Forelimb muscle (tissue), 1 donor: ENCODE measurements around the gene PSMC5. TPM values are rescaled to one million over a fixed set of nuclear protein-coding genes. Genes with fewer than 3 reads are reported as not detected.

Experiments
- DNase-seq: peaks from one replicate; pipeline ENCODE4 v3.0.0-alpha.2; 2013; ENCODE audit warnings: low read depth
- polyA plus RNA-seq: library from polyadenylated mRNA; unstranded; fragments of 120-200 nt; gene quantifications from one replicate; pipeline ENCODE4 v1.2.1, GENCODE V29; 2013; ENCODE audit not compliant: insufficient read length

PSMC5 gene
- polyA plus RNA-seq, 1 donor, result 106 TPM

DNA sequence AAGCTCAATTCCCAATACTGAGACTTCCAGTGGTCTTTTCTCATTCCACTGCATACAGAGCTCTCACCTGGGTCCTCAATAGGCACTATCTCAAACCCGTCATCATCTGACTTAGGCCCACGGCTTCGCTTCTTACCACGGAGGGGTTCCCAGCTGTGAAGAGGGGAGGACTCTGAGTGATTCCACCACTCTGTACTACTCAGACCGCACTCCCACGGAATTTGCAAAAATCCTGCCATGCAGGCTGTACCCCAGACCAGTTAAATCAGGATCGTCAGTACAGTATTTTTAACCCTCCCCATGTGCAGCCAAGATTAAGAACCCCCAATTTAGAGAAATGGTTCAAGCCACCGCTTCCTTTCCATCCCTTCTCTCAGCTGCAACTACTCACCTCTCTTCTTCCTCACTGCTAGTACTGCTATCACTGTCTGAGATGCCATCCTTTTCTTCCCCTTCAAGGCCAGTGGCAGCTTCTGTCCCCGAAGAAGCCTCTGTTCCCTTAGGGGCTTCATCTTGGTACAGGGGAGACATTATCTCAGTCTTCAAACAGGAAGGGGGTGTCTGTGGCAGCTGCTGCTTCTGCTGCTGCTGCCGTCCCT lies 6.2 kb upstream of the PSMC5 start:
- DNase-seq, result no peak

DNA sequence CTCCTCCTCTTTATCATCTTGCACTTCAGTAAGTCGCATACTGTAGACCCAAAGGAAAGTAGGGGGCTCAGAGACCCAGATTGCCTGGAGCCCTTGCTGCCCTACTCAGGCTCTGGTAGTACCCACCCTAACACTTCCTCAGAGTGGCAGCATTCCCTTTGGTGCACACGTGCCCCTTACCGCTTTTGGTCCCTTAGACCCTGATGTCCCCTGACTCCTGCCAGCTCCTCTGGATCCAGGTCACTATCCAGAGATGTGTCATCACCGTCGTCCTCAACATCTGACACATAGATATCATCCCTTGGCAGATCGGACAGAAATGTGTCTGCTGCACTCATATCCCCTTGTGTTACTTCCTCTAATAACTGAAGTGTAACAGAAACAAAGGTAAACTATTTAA lies 5.4 kb upstream of the PSMC5 start:
- no peak for DNase-seq

DNA sequence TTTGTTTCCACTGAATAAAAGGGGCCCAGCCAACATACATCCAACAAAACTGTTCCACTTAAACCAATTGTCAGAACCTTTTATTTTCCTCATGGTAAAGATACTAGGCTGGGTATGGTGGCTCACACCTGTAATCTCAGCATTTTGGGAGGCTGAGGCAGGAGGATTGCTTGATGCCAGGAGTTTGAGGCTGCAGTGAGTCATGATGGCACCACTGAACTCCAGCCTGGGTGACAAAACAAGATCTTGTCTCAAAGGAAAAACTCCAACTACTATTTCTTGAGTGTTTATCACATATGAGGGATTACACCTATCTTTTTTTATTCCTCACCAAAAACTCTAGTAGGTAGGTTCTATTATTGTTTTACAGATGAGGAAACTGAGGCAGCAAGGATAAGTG lies 4.7 kb upstream of the PSMC5 start:
- DNase-seq, result no peak

DNA sequence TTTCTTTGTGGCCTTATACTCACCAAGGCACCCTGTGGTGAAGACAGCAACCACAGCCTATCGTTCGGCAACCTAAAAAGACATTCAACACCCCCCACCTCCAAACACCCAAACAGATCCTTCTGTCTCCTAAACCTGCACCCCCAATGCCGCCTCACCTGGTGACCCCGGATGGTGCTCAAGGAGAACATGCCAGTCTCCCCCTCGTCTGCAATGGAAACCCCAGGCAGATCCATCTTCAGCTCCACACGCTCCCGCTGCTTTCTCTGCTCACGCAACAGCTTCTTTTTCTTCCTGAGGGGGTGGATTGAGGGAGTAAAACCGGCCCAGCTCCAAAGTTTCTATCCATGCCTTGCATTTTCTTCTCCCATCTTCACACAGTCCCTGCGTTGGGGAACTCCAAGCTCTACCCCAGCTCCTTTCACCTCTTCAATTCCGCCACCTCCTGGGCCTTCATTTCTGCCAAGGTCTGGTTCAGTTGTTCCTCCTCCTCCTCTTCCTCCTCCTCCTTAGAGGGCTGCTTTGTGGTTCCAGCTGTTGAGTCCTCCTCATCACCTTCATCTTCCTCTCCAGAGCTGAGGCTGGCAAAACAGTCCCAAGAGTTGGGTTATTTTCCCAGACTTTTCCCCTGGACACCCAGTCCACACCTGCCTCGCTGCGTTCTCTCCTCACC lies 3.4 kb upstream of the PSMC5 start:
- DNase-seq, result no peak

DNA sequence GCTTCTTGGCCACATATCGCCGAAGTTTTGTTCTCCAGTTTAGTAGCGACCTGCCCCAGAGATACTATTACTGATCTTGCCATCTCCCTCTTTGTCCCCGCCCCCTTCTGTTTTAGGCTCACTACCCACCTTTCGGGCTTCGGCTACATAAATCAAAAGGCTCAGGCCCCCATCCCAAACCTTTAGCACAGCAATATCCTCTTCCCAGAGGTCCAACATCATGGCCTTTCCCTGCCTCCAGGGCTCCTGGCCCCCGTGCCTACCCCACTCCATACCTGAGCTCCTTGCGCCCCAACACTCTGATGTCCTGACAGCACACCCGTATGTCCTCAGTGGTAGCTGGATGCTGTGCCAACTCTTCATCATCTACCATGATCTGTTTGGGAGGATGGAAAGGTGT lies 2.9 kb upstream of the PSMC5 start:
- DNase-seq, result no peak

DNA sequence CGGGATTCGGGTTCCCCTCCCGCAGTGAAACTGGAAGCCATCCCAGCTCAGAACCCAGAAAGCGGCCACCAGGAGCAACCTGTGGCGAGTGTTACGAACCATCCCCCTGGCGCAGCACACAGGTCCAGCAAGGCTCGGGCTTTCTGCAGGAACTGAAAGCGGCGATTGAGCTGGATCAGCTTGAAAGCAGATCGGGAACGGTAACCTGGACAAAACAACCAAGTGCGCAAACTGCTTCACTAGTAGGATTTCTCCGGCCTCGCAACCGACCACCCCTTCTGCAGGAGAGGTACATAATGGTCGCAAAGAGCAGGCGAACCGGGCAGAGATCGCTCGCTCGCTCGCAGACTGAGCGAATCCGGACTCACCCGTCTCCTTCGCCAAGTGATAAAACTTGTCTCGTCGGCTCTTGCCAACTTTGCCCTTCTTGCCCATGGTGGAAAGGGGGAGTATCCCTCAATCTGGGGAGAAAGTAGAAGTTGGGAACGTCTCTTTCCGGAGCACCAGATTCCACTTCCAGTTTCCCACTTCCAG lies 696 bp upstream of the PSMC5 start:
- no peak for DNase-seq

DNA sequence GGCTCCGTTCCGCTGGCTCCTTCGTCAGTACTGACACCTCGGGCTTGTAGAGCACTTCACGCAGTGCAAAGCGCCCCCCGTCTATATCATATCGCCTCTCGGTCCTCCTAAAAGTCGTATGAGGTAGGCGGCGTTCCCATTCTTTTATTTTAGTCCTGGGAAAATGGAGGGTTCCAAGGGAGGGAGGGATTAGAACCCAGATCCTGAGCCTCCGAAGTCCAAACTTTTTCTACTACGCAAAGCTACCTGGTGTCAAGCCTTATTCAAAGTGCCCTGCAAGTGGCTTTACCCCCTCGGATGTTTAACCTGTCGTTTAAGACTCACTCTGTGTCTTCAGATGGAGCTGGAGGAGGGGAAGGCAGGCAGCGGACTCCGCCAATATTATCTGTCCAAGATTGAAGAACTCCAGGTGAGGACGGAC lies 580 bp downstream of the PSMC5 start:
- DNase-seq, result no peak

DNA sequence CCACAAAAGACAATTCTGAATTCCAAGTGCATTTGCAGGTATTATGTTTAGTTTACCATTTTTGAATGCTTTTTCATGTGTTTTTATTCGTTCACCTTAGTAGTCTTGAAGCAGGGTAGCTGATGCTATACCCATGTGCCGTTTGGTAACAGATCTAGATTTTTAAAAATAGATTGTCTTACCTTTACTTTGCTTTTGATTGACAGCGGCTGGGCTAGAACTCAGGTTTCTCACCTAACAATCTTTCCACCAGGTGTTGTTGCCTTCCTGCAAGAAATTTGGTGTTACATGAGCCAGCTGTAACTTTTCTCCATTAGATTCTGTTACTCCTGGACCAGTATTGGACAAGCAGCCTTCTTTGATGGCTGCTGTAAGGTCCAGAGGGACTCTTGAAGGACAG lies 1.7 kb downstream of the PSMC5 start:
- no peak for DNase-seq

DNA sequence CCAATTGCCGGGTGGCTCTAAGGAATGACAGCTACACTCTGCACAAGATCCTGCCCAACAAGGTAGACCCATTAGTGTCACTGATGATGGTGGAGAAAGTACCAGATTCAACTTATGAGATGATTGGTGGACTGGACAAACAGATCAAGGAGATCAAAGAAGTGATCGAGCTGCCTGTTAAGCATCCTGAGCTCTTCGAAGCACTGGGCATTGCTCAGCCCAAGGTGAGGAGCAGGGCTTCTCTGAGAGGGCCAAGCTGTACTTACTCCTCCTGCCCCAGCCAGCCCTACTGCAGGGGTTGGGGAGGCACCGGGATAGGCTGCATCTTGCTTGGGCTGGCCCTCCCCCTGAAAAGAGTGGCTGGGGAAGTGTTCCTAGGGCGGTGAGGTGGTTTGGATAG lies 3.0 kb downstream of the PSMC5 start:
- DNase-seq, result no peak

DNA sequence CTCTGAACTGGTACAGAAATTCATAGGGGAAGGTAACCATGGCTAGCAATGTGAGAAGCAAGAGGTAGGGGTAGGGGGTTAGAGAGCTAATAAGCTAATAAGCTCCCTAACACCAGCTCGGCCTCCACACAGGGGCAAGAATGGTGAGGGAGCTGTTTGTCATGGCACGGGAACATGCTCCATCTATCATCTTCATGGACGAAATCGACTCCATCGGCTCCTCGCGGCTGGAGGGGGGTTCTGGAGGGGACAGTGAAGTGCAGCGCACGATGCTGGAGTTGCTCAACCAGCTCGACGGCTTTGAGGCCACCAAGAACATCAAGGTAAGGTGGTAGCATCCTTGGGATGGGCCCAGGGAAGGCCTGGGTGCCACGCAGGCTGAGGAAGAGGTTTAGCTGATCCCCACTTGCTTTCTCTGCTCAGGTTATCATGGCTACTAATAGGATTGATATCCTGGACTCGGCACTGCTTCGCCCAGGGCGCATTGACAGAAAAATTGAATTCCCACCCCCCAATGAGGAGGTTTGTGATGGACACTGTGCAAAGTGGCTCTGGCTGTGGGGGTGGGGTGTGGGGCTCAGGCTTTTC lies 3.8 kb downstream of the PSMC5 start:
- DNase-seq, result no peak

DNA sequence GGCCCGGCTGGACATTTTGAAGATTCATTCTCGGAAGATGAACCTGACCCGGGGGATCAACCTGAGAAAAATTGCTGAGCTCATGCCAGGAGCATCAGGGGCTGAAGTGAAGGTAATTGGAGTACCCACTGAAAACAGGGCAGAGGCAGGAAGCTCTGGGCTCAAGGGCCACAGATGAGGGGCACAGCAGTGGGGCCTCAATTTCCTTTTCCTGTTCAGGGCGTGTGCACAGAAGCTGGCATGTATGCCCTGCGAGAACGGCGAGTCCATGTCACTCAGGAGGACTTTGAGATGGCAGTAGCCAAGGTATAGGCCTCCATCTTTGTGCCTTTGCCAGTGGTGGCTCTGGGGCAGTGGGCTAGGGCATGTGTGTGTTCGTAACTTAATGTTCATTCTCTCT lies 4.3 kb downstream of the PSMC5 start:
- no peak for DNase-seq

DNA sequence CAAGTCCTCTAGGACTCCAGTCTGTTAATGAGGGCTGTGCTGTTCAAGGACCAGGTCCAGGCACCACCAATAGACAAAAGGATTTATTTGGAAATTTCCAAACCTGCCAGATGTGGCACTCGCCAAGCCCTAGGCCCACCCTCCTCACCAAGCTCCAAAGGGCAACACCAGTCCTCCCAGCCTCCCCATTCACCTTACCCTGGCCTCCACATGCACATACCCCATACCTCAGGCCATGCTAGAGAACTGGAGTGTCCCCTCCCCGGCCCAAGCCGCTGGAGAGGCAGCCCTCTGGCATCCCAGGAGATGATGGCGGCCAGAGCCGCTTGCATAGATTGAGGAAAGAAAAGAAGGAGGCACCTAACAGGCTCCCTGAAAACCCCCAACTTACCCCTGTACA lies 4.8 kb downstream of the PSMC5 start:
- no peak for DNase-seq

DNA sequence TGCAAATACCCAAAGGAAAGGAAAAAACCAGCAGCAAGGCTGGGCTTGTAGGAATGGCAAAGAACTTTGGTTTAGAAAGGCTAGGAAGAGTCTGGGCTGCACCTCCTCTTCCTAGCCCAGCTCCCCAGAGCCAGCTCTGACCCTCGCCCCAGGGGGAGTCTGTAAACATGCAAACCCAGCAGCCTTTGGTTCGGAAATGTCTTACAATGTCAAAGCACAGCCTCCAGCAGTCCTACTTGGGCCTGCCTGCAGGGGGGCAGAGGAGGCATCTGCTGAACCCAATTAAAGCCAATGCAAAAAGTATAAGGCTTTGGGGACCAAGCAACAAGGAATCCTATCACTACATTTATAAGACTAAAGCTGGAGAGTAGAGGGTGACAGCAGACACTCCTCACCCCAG lies 5.2 kb downstream of the PSMC5 start:
- no peak for DNase-seq

DNA sequence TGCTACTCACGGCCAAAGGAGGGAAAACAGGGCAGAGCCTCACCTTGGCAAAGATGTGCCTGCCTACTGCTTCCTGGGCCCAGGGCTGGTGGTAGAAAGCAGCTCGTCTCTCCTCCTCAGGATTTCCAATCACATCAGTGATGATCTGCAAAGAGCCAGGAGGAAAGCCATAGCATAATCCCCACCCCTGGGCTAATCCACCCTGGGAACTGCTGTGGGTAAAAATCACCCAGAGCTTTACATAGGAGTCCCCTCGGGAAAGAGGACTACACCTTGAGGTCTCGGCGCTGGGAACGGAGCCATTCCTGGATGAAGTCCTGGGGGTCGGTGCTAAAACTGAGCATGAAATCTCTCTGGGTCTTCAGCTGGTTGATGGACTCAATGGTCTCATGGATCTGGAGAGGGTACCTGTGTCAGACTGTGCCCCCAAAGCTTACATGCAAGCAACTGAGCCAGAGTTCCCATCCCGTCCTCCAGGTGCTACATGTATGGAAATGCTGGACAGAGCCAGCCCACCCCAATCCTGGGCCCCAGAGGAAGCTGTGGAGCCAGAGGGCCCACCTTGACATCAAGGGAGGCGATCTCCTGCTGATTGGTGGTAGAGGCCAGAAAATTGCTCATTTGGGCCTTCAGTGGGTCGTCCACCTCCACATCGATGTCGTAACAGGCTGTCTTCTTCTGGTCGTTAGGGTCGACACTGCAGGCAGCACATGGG lies 6.0 kb downstream of the PSMC5 start:
- DNase-seq, result no peak

DNA sequence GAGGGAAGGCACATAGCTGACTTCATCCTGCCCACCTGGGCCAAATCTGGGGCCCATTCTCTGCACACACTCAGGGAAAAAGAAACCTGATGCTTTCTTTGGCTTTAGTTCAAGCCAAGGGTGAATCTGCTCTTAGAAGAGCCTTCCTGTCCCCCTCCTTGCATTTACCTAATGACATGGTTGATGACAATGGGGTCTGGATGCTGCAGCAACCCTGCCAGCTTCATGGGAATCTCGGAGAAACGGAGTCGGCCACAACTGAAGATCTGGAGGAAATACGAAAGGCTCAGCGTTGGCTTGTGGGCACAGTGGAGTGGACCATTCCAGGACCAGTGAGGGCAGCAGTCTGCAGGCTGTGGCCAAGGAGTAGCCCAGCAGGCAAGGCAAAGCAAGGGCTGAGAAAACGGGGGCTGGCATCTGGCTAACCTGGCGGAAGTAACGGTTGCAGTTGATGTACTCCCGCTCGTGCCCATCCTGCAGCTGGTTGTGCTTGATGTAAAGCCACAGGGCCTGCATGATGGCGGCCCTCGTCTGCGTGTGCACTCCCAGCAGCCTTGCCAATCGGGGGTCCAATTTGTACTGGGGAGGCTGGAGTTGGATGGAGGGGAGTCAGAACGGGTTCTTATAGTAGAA lies 6.6 kb downstream of the PSMC5 start:
- DNase-seq, result no peak

DNA sequence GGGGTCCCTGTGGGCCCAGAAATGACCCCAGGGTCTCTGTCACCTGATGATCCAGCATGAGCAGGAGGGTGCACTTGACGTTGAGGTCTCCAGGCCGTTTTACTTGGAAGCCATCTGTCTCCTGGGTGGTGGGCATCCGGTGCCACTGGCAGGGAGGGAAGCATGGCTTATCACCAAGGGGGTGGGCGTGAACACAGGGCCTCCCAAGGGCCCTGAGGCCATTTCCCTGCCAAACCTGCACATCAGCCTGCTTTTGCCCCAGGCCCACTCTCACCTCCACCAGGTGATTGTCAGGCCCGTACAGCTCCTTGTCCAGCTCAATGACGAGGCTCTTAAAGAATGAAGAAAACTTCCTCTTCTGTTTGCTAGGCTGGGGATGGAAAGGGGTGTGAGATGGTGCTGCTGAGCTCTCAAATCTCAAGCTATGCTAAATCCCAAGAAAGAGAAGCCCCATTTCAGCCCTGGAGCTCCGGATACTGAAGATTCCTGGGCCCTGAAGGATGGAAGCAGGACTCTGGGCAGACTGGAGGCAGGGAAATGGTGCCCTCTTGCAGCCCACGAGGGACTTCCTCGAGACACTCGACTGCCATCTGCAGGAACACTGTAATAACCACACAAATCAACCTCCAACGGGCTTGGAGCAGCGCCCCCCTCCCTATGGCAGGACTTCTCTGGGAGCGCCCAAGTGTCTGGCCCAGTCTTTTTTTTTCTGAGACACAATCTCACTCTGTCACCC lies 7.4 kb downstream of the PSMC5 start:
- no peak for DNase-seq

DNA sequence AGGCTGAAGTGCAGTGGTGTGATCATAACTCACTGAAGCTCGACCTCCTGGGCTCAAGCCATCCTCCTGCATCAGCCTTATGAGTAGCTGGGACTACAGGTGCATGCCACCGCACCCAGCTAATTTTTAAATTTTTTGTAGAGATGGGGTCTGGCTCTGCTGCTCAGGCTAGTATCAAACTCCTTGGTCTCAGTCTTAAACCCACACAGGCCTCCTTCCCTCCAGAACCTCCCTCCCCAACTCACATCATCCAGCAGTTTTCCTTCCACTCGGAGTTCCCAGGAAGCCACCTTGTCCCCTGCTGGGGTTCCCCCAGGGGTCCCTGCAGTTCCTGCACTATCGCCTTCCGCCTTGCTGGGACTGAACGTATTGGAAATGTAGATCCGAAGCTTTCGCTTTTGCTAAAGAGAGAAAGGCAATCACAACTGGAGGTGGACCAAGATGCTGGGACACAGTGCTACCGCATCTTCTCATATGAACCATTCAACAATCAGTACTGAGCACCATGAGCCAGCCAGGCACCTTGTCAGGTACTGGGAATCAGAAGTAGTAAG lies 8.0 kb downstream of the PSMC5 start:
- no peak for DNase-seq

DNA sequence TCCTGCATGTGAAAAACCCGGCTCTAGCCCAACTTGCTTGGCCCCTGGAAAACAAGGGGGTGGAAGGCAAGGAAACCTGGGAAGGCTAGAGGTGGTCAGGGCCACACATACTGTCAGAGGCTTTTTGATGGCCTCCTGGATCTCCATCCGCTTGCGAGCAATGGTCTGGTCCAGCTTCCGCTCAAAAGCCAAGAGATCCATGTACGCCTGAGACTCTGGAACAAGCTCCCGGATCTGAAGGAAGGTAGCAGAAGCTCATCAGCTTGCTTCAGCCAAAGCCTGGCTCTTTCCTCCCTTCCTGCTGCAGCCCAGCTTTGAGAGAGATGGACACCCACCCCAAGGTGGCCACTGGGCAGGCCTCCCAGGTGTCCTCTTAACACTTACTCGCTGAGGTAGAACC lies 9.6 kb downstream of the PSMC5 start:
- no peak for DNase-seq

DNA sequence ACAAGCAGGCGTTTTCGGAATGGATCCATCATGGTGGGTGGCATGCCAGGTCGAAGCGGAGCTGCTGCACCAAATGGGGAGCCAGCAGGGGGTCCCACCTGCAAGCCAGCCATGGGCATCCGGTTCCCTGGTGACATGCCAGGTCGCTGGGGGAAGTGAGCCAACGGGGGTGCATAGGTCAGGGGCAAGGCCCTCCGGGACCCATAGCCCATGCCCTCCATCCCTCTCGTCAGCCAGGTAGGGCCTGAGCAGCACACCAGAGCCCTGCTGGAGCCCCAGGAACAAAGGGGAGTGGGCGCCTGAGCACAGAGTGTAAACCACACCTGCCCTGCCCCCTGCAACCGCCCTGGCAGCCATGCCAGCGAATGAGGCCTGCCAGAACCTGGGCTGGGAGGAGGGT lies 10.2 kb downstream of the PSMC5 start:
- DNase-seq, result no peak

DNA sequence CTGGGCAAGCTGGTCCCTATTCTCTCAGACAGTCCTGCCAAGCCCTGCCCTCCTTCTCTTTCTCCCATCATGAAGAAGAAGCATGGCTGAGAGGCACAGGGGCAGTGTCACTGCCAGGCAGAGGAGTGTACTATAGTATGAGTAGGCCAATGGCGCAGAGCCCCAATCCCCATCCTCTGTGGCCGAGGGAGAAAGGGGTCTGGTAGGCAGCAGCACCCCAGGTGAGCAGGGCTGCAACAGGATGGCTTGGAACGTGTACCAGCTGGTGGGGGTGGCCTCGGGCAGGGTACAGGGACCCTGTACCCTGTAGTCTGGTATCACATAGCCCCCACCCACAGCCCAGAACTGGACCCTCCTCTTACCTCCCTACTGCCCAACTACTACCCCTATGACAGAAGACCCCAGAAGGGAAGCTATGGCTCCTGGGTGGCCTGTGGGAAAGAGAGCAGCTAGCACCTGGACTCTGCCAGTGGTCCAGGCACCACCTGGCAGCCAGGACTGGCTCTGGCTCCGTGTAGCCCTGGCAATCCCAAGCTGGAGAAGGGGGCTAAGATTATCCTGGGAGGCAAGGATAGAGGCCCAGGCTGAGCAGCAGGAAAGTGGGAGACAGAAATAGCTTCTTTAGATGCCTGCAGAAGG lies 10.8 kb downstream of the PSMC5 start:
- no peak for DNase-seq
